Central memory CD4-positive, alpha-beta T cell (primary cell): ENCODE results near the gene FOXO1.

Source experiments
- DNase-seq: peaks from one replicate; pipeline ENCODE4 v3.0.0; 2022

FOXO1 gene

DNA sequence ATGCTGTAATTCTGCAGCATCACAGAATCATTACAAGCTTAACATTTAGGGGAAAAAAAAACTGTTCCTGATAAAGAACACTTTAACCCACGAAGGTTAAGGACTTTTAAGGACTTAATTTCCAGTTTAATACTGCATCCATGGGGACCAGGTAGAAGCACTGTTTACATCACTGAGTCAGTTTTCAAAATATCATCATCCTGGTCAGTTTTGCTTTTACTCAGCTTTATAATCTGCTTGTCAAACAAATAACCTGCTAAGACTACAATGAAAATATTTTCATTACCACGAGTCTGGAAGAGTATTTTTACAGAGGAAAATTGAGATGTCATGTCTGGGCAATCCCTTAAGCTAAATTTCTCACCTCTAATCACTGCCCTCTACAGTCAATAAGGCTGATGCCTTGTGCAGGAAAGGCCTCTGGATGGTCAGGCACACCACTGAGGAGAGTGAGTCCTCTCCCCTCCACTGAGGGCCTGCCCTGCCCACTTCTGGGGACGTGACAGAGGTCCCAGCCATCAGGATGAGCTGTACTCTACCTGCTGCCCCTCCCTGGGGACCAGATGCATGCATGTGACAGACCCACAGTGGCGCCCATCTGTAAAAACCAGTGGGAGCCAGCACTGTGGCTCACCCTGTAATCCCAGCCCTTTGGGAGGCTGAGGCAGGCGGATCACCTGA, 31.0 kb downstream of the FOXO1 start:
- no peak for DNase-seq

DNA sequence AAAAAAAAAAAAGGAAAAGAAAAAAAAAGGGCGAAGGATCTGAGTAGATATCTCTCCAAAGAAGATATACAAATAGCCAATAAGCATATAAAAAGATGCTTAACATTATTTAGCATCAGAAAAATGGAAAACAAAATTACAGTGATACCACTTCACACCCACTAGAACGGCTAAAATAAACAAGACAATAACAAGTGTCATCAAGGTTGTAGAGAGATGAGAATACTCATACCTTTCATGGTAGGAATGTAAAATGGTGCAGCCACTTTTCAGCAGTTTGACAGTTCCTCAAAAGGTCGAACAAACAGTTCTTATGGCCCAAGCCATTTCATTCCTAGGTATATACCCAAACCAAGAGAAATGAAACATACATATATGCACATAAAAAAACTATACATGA, 33.5 kb downstream of the FOXO1 start:
- no peak for DNase-seq

DNA sequence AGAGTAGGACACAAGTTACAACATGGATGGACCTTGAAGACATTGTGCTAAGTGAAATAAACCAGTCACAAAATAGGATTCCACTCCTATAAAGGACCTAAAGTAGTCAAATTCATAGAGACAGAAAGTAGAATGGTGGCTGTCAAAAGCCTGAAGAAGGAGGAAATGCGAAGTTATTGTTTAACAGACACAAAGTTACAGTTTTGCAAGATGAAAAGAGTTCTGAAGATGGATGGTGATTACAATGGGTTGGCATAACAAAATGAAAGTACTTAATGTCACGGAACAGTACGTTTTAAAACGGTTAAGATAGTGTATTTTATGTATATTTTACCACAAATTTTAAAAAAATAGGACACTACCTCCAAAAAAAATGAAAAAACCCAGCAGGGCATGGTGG, 34.8 kb downstream of the FOXO1 start:
- peak; percentile 16 for DNase-seq

DNA sequence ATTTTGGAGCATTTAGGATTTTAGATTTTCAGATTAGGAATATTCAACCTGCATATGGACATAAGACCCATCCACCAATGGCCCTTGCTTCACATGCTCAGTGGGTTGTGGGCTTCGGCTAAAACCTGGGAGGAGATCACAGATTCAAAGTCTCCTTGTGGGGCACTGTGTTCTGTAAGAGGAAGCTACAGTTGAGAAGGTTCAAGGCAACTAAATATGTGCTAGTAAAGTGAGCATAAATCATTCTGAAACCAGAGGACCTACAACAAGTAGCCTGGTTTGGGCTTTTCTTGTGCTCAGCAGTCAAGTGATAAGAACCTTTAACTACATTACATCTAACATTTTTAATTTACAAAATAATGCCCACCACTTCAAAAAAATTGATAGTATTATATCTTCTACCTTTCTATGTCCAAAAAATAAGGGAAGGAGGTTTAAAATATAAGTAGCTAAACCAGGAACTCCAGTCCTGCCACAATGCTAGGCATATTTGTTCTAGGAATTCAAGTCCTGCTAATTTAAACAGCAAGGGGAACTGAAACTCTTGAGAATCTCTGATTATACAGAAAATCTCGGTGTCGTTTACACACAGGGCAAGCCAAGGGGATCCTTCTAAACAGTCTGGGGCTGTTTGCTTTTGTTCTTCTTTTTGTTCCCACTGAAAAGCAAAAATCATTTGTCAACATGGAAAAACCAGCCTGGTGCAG, 36.6 kb downstream of the FOXO1 start:
- no peak for DNase-seq

DNA sequence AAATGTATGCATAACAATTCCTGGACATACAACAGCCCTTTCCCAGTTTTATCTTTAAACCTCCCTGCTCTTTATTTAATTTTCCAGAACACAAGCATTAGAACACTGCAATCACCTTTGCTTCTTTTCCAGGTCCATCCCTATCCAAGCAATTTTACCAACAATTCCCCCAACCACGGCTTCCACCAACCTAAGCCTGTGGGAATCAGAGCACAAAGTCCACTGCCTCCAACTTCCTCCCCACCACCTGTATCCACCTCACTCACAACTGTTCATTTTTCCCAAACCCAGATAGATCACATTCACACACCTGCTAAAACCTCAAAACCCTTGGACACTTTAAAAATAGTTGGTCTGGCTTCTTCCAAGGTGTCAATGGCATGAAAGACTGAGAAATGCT, 39.5 kb downstream of the FOXO1 start:
- no peak for DNase-seq

DNA sequence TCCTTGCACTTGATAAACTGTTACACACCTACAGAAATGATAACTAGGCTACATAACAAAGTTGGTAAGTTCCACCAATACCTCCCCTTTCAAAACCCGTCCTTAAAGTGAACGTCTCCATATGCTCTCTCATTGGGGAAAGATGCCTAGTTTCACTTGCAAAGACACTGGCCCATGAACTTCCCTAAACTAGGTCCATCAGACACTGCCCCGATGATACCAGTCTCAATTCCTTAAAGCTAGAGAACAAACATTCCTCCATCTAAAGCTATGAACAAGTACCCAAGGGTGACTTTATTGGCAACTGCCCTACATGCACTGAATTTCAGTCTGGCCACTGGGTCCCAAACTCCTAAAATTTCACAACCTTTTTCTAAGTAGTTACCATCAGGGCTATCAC, 39.9 kb downstream of the FOXO1 start:
- no peak for DNase-seq

DNA sequence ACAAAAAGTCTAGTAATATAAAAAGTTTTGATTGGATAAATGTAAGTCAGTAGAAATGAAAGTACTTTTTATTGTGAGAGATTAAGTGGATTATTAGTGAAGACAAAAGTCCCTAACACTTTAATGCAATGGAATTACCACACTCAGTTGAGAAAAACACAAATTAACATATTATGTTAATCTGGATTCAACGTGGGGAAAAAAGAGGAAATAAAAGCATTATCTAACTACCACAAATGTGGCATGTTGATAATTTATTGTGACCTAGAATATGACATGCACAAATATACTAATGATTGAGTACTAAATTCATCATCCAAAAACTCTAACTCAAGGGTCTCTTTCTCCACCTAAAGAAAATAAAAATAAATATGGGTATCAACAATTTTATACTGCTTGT, 41.5 kb downstream of the FOXO1 start:
- DNase-seq, result no peak

DNA sequence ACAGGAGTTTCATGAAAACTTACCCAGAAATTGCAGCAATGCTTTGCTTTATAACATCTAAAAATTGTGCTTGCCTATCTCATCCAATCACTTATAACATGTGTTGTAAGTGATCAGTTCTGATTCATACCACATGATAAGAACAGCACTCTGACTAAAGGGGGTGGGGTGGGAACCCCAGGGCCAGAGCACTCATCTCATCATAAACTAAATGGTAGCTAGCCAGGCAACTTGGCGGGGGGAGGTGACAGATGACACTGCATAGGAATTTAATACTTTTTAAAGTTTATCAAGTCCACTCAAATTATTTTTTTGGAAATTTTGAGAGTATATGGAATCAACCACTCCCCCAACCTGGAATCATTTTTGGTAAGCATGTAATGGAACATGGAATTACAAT, 42.1 kb downstream of the FOXO1 start:
- no peak for DNase-seq

DNA sequence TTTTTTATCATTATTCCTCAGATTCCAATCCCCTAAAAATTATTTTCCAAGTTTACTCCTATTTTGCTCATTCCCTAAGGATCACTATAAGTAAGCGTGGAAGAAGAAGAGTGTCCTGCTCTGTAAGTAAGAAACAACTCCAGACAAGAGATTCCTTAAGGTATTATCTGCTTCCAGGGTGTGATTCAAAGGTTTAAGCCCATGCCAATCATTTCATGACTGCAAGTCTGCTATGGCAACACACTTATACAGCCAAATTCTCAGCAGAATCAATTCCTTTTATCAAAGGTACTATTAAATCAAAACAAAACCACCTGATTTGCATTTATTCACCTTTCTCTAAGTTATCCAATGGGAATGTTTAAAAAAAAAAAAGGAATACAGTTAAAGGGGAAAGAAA, 43.7 kb downstream of the FOXO1 start:
- no peak for DNase-seq

DNA sequence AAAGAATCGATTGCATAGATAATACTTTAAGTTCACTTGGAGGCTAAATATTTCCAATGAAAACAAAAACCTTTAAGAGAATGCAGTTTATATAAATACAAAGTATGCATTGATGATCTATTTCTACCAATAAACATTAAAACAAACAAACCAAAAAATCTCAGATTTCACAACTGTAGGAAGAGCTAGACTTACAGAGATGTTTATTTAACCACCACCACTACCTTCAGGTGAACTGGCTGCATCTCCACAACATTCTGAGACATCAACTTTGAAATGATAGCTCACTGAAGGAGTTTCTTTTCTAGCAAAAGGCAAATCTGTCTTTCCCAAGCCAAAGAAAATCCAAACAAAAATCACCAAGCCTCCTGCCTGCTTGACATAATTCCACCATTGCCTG, 44.2 kb downstream of the FOXO1 start:
- no peak for DNase-seq

DNA sequence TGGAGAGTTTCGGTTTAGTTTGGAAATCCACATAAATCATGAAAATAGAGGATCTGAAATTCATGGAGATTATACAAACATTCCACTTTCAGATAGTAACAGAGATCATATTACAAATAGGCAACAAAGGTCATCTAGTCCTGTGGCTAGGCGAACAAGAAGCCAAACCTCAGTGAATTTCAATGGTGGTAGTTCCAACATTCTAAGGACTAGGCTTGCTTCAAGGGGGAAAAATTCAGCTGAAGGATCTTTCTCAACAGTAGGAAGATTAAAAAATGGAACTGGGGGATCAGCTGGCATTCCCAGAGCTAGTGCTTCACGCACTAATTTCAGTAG, 47.0 kb downstream of the FOXO1 start:
- DNase-seq, result no peak

DNA sequence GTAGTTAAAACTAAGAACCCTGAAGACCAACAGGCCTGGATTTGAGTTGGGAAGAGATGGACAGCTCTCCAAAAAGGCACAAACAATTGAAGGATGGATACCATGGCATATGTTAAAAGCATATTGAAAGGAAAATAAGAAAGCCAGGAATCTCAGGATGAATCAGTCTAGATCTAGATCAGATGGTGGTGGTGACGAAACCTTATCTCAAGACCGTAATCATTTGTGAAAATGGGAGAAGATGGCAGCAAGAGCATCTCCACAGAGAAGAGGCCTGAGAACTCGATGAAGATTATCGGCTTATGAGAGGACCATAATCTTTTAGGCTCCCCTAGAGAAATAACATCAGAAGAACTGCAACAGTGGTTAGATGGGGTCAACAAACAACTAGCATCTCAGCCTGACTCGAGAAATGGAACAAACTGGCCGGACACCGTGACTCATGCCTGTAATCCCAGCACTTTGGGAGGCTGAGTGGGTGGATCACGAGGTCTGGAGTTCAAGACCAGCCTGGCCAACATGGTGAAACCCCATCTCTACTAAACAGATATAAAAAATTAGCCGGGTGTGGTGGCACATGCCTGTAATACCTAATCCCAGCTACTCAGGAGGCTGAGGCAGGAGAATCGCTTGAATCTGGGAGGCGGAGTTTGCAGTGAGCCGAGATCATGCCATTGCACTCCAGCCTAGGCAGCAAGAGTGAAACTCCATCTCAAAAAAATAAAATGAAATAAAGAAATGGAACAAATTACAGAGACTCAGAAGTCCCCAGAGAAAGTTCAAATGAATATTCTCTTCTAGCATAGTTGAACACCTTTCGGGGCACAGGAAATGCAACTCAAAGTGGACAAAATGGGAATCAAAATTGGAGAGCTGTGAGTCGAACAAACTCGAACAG, 47.6 kb downstream of the FOXO1 start:
- no peak for DNase-seq

DNA sequence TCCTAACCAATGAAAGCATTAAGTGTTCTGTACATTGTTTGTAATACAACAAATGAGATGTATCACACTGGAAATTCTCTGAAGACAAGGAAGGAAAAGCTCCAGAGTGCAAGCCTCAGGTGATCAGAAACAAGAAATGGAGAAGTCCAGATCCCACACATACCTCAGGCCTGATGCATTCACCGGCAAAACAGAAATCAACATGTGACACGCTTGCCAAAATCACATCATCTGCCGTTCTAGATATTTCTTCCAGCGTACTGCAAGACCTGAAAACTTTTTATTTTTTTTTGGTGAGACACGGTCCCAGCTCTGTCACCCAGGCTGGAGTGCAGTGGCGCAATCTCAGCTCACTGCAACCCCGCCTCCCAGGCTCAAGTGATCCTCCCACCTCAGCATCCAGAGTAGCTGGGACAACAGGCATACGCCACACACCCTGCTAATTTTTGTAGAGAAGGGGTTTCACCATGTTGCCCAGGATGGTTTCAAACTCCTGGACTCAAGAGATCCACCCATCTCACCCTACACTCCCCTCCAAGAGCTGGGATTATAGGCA, 48.6 kb downstream of the FOXO1 start:
- DNase-seq, result no peak

DNA sequence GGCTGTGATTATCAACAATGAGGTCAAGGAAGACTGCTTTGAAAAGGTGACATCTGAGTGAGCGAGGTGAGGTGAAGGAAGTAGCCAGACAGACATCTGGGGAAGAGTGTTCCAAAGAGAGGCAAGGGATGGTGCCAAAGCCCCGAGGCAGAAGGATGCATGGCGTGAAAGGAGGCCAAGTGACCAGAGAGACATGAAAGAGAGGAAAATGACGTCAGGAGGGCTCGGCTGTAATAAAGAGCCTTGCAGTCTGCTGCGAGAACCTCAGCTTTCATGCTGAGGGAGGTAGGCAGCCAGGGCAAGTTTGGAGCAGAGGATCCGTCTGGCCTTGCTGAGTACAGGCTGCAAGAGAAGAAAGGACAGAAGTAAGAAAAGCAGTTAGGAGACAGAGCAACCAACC, 50.8 kb downstream of the FOXO1 start:
- DNase-seq, result no peak

DNA sequence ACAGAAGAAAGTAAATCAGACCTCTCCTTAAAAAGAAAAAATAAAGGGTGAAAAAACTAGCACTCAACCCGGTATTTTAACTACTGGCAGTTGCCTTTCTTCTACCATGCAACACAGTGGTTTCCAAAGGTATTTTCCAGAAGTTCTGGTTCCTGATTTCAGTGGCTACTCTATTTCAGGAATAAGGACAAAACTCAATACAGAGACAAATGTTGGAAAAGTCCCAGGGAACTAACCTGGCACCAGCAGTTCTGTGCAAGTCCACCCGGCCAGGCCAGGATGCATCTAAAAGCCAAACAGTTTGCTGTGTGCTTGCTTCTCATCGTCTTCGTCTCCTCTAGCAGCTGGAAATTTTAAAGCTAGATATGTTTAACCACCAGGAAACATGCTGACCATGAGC, 52.5 kb downstream of the FOXO1 start:
- DNase-seq, result no peak

DNA sequence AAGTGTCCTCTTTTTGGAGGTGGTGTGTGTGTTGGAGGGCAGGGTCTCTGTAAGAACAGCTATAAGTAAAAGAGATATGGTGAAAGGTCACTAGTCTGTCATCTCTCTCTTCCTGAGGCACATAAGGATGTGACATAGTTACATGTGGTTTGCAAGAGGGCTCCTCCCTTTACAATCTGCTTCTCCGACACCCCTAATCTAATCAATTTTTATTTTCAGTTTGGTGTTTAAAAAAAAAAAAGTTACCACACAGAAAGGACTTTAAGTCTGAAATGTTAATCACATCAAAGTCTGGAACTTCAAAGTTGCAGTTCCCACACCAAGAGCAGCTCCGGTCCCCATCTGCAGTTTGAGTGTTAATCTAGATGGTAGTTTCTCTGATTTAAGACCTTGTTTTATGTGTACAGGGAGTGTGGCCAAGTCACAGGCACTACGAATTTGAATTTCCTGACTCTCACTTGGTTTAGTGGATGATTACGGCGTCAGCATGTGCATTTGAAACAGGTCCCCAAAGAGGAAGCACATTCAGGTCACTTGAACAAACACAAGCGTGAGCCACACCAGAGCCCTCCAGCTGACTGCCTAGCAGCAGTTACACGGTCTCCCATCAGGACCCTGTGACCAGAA, 53.1 kb downstream of the FOXO1 start:
- peak; percentile 83 for DNase-seq

DNA sequence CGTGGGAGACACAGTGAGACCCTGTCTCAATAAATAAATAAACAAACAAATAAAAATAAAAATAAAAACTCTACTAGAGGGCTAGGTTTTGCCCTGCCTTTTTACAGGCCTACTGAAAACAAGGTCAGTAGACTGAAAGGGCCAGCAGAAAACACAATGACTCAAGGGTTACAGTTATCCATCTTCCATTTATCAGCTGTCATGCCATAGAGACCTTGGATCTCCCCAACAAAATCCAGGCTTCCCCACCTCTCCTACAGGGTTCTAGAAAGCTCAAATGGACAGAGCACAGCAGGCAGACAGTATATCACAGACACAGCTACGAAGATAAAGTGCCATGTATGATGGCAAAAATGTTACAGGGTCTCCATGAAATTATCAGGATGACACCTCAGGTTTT, 54.4 kb downstream of the FOXO1 start:
- DNase-seq, result no peak

DNA sequence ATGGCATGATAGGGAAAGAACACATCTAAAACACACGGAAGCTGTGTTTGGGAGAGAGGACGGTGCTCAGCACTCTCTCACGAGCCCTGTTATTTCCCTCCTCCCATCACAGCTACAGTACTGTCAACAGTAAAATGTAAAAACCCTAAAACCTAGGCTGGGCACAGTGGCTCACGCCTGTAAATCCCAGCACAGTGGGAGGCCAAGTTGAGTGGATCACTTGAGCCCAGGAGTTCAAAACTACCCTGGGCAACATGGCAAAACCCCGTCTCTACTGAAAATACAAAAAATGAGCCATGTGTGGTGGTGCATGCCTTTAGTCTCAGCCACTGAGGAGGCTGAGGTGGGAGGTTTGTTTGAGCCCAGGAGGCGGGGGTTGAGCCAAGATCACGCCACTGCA, 54.8 kb downstream of the FOXO1 start:
- no peak for DNase-seq

DNA sequence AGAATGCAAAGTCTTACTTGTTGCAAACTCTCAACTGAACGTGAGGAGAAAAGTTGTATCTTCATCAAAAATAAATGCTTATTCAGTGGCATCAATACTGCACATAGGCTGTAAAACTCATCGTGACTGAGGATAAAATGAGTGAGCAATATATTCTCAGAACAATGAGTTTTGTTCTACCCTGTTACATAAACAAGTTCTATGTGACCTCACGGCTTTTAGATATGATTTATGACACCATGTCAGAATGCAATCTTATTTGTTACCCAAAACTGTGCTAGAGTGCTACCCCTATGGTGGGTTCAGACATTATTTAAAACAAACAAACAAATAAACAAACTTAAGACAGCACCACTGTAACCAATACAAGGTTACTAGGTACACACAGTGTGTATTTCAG, 55.4 kb downstream of the FOXO1 start:
- DNase-seq, result no peak

DNA sequence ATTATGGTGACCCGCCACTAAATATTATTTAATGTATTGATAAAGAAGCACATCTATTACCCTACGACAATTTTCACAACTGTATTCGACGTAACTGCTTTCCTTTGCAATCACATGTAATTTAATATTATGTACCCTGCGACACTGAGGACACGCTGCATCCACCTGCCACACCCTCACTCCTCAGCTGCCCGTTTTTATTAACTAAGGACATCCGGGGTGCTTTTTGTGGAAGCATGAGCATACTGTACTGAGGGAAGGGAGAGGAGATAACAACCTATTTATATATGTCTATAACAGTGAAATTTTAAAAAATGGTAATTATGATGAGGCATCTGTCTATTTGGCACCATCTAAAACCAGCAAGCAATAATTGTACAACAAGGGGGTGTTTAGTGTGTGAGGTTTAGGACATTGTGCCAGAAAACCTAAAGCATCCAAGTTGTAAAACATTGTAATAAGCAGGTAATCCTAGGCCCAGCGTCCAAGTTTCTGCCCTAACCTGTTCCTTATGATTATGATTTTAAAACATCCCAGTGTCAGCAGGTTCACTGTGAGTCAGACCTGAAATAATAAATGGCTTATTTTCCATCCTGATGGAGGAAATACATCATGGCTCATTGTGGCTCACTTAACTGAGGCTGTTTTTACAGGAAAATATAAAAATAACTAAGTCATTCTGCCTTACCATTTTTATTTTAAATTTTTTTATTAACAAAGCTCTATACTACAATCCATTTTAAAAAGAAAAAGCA, 56.3 kb downstream of the FOXO1 start:
- DNase-seq, result no peak

DNA sequence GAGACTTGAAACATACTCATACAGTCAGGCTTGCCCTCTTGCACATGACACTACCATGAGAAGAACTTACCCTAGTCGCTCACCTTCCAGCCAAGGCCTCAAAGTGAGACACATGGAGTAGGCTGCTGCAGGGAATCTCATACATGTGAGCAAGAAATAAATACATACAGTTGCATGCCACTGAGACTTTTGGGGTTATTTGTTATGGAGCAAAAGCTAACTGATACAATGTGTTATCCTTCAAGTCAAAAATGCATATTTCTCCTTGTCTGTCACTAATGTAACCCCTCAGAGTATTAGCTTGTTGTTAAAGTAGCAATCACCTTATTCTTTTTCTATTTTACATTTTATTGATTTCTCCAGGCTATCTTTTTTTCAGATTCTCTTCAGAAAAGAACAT, 58.1 kb downstream of the FOXO1 start:
- no peak for DNase-seq

DNA sequence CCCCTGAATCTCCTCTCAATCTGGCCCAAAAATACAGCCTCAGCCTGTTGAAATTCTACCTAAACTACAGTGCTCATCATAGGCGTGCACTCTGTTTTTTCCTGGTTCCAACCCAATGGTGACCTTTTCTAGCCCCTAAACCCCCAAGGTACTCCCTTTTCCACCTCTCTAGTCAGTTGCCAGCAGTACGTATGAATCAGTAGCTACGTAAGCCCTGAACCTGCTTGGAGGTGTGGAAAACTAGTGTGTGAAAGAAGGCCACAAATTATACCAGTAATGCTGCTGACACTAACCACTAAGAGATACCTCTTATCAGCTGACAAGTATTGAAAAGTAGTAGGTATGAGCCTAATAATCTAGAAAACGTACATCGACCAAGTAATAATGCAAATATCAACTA, 60.9 kb downstream of the FOXO1 start:
- DNase-seq, result no peak
